ENCODE results near the gene DLGAP4. TPM values are rescaled to one million over a fixed set of nuclear protein-coding genes. Genes with fewer than 3 reads are reported as not detected.

DLGAP4 gene
- total and polyA plus RNA-seq, 9 of the 15 experiments (the other 6 are each of a cell fraction or from before 2014, with no cell fraction given) = 0.31 to 34.1 (median 4.5) TPM

- TF ChIP-seq NR2C2 (CRISPR knock-in tag; IDR thresholded peaks at IDR 0.05) (no peak), NR2C2 (tag; IDR thresholded peaks at IDR 0.05) (no peak), SMARCC2 (IDR thresholded peaks at IDR 0.05; ENCODE audit: low read depth) (no peak), OTX1 (CRISPR knock-in tag; IDR thresholded peaks at IDR 0.05) (no peak), ZSCAN32 (CRISPR knock-in tag; IDR thresholded peaks at IDR 0.05) (no peak), ZNF695 (CRISPR knock-in tag; IDR thresholded peaks at IDR 0.05) (no peak), MCM7 (IDR thresholded peaks at IDR 0.05) (no peak), RFX7 (CRISPR knock-in tag; IDR thresholded peaks at IDR 0.05) (no peak), BACH1 (tag; IDR thresholded peaks at IDR 0.05) (no peak), MCM5 (IDR thresholded peaks at IDR 0.05; ENCODE audit: low read depth) (no peak)
Observed at GRCh38 chr20:36309643-36310042, 3.5 kb downstream of the DLGAP4 start (continued).

GRCh38 chr20:36310215-36310981, 4.3 kb downstream of the DLGAP4 start:
- no peak overlapping the region for H3K4me2 ChIP-seq (ENCODE audit: insufficient read depth, low read length)
- CTCF ChIA-PET (ENCODE audit: low intra/inter-chr PET ratio) = no interaction called here
- FAIRE-seq (no peak), DNase-seq (ENCODE audit: extremely low read depth in 1 of 4, low spot score in 3 of 4) (no peak), ATAC-seq (no peak)
- H3K9me1 ChIP-seq (ENCODE audit: control insufficient read depth, insufficient read depth, low read length) = no peaks in the 10 kb centered on the region
- intact Hi-C loops (cut with micrococcal nuclease) = no loop called here
- BruUV-seq (replicated peaks) = no TSS peak
- no peaks in the 10 kb centered on the region for H3K79me2 ChIP-seq (ENCODE audit: control insufficient read depth, insufficient read depth, low read length)
- peaks cover 4 to 66% of the 10 kb centered on the region in 2 experiments; a peak in 4 of 5 replicates for H3K27me3 ChIP-seq (ENCODE audit: control insufficient read depth in 2 of 2, insufficient read depth in 2 of 2, low read length in 2 of 2)
- 1% methylated on average over 8 of the region's 8 CpGs for WGBS (ENCODE audit: insufficient coverage, low coverage, missing lambda C conversion rate)
- no peaks in the 10 kb centered on the region for H3K36me3 ChIP-seq (ENCODE audit: control insufficient read depth, insufficient read depth, low read length)
- TF ChIP-seq ZNF699 (CRISPR knock-in tag; IDR thresholded peaks at IDR 0.05; ENCODE audit: insufficient replicate concordance) = no peak
- TF ChIP-seq ZBED1 (IDR thresholded peaks at IDR 0.05) = no peak
- TF ChIP-seq NR2C2 (CRISPR knock-in tag; IDR thresholded peaks at IDR 0.05) = no peak
- TF ChIP-seq NR2C2 (tag; IDR thresholded peaks at IDR 0.05) = no peak
- no peak overlapping the region for H3K9ac ChIP-seq (ENCODE audit: insufficient read depth in 1 of 2, low read depth in 2 of 2, low read length in 2 of 2)
- peaks cover 0 to 21% of the 10 kb centered on the region in 2 experiments; a peak in 2 of 5 replicates for H3K4me1 ChIP-seq (replicated peaks in 1 of 2; ENCODE audit: control insufficient read depth in 2 of 2, insufficient read depth in 2 of 2, low read length in 2 of 2)
- in situ Hi-C loops (cut with MboI) = no loop called here
- no peaks in the 10 kb centered on the region for H3K9me3 ChIP-seq (replicated peaks; ENCODE audit: control insufficient read depth, insufficient read depth, low read depth, low read length)
- POLR2A ChIA-PET = no interaction called here
- no peak overlapping the region for H3K4me3 ChIP-seq
- no peak overlapping the region for H3K27ac ChIP-seq (ENCODE audit: extremely low read depth, low read depth, low read length)
- peaks cover 14% of the 10 kb centered on the region for H4K20me1 ChIP-seq (replicated peaks; ENCODE audit: control insufficient read depth, insufficient read depth, low read length)
- no peak overlapping the region for H2AFZ ChIP-seq (ENCODE audit: low read depth, low read length)

Measured in K562 (cell line).